Kidney epithelial cell (primary cell): Measurements from ENCODE around the gene SDS. TPM values are rescaled to one million over a fixed set of nuclear protein-coding genes. Genes with fewer than 3 reads are reported as not detected.

Experiments used
- DNase-seq: peaks from one replicate; pipeline ENCODE4 v3.0.0-alpha.2; 2010; ENCODE audit warnings: low read depth
- H3K27me3 ChIP-seq: 2 replicates; pipeline ENCODE4 v1.6.0; 2011; ENCODE audit warnings: low read length; ENCODE audit not compliant: control insufficient read depth, insufficient read depth
- H3K36me3 ChIP-seq: 2 replicates; pipeline ENCODE4 v1.5.1; 2011; ENCODE audit warnings: low read length; ENCODE audit not compliant: control insufficient read depth, insufficient read depth
- H3K4me3 ChIP-seq: 2 replicates; pipeline ENCODE4 v1.5.1; 2011; ENCODE audit warnings: low read depth, mild to moderate bottlenecking, control low read depth, low read length
- CTCF ChIP-seq: IDR thresholded peaks from 2 replicates; pipeline ENCODE4 v1.5.1; 2011; ENCODE audit warnings: mild to moderate bottlenecking, moderate library complexity, low read length, control low read depth, inconsistent platforms; ENCODE audit not compliant: insufficient read depth, poor library complexity, severe bottlenecking
- total RNA-seq: library from RNA; depleted of rRNA; stranded (reverse); fragments of >200 nt; gene quantifications from 2 replicates; pipeline ENCODE4 v1.2.3, GENCODE V29; 2015

SDS gene
- total RNA-seq, 1 donor from 2014 or later: not detected

GRCh38 chr12:113400362-113400761 is 3.3 kb downstream of the SDS start:
- Histone ChIP-seq H3K27me3 (peaks cover 11% of the 10 kb centered on the region), H3K4me3 (no peak overlapping the region), H3K36me3 (no peaks in the 10 kb centered on the region)
- TF ChIP-seq CTCF: no peak
- no peak for DNase-seq

GRCh38 chr12:113399490-113399889 is 4.2 kb downstream of the SDS start:
- DNase-seq: no peak
- no peaks in the 10 kb centered on the region for H3K36me3 ChIP-seq
- peaks cover 11% of the 10 kb centered on the region for H3K27me3 ChIP-seq
- no peak overlapping the region for H3K4me3 ChIP-seq
- no peak for TF ChIP-seq CTCF

- H3K4me3 ChIP-seq: no peak overlapping the region
- no peak for TF ChIP-seq CTCF
- H3K27me3 ChIP-seq: peaks cover 11% of the 10 kb centered on the region
- DNase-seq: no peak
- no peaks in the 10 kb centered on the region for H3K36me3 ChIP-seq
Observed at GRCh38 chr12:113398346-113399290, 5.1 kb downstream of the SDS start.

GRCh38 chr12:113397497-113398197 is 6.0 kb downstream of the SDS start:
- no peaks in the 10 kb centered on the region for H3K36me3 ChIP-seq
- TF ChIP-seq CTCF: no peak
- DNase-seq: no peak
- no peak overlapping the region for H3K4me3 ChIP-seq
- H3K27me3 ChIP-seq: peaks cover 11% of the 10 kb centered on the region

GRCh38 chr12:113396828-113397496 is 6.7 kb downstream of the SDS start:
- Histone ChIP-seq H3K4me3 (no peak overlapping the region), H3K36me3 (no peaks in the 10 kb centered on the region), H3K27me3 (peaks cover 11% of the 10 kb centered on the region)
- no peak for TF ChIP-seq CTCF
- DNase-seq: no peak
